ENCODE results near the gene SHISAL2A.

GRCh38 chr1:52615489-52616042 is 17.4 kb upstream of the SHISAL2A start:
- TF ChIP-seq, protein P1, sequence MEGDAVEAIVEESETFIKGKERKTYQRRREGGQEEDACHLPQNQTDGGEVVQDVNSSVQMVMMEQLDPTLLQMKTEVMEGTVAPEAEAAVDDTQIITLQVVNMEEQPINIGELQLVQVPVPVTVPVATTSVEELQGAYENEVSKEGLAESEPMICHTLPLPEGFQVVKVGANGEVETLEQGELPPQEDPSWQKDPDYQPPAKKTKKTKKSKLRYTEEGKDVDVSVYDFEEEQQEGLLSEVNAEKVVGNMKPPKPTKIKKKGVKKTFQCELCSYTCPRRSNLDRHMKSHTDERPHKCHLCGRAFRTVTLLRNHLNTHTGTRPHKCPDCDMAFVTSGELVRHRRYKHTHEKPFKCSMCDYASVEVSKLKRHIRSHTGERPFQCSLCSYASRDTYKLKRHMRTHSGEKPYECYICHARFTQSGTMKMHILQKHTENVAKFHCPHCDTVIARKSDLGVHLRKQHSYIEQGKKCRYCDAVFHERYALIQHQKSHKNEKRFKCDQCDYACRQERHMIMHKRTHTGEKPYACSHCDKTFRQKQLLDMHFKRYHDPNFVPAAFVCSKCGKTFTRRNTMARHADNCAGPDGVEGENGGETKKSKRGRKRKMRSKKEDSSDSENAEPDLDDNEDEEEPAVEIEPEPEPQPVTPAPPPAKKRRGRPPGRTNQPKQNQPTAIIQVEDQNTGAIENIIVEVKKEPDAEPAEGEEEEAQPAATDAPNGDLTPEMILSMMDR (IDR thresholded peaks at IDR 0.05), result no peak
- TF ChIP-seq POLR2A (IDR thresholded peaks at IDR 0.05), result no peak
- no peak for TF ChIP-seq EP300 (IDR thresholded peaks at IDR 0.05)
